Heart left ventricle (tissue), 13 donors: ENCODE results near the gene SLC17A7.

Experiments
- CTCF ChIP-seq, 12 donors: fragments of 200-600 bp; sonication (generic) in 4 of 12; IDR thresholded peaks; one replicate each; pipeline versions ENCODE4 v1.5.0 to v1.8.0; 2018 to 2022; ENCODE audit warnings: antibody characterized with exemption in 12 of 12, mild to moderate bottlenecking in 5 of 12
- POLR2A ChIP-seq, 2 donors: fragments of 450-650 bp; IDR thresholded peaks; one replicate each; pipeline ENCODE4 v1.6.1; 2017; ENCODE audit warnings: antibody characterized with exemption in 2 of 2, mild to moderate bottlenecking in 2 of 2, moderate library complexity in 2 of 2
- donor health status: ischemic (EF 13 %, LVEDD 7.1; RV severe dilation, severe dysfunction).
- donor health status: DM: no; HTN: yes; CAD: no.
- donor health status: DM: no; HTN: no; CAD: no.
- donor health status: ischemic (EF 25% LVEDD 6.9; RV normal size, moderate dysfunction).
- donor health status: ischemic (EF 25% LVEDD 5.7; RV mildly dilated, moderate dysfunction).
- donor health status: ischemic (EF 35%, LVEDD 5.7; RV mildly dilated, moderate dysfunction).
- donor health status: nonischemic (EF 11% LVEDD 7.7; RV severe dilation, severe dysfunction).
- donor health status: DM: yes; HTN: yes; CAD: no.
- donor health status: PGD.
- donor health status: ischemic (EF 29% LVEDD 5.4; RV normal size, mild dysfunction).
- donor health status: nonischemic (EF 23%, LVEDD 6.1; RV moderate dilation, normal function).

GRCh38 chr19:49383599-49383998 is 57.7 kb downstream of the SLC17A7 start:
- TF ChIP-seq POLR2A (IDR thresholded peaks at IDR 0.05) (no peak), CTCF (IDR thresholded peaks at IDR 0.05) (no peak)
